Uterine smooth muscle cell (primary cell): Measurements from ENCODE around the gene SERPINA5. TPM values are rescaled to one million over a fixed set of nuclear protein-coding genes. Genes with fewer than 3 reads are reported as not detected.

ENCODE experiments used
- total RNA-seq: library from RNA; depleted of rRNA; stranded (reverse); fragments of >200 nt; gene quantifications from 2 replicates; pipeline ENCODE4 v1.2.3, GENCODE V29; 2014

Gene SERPINA5, protein sequence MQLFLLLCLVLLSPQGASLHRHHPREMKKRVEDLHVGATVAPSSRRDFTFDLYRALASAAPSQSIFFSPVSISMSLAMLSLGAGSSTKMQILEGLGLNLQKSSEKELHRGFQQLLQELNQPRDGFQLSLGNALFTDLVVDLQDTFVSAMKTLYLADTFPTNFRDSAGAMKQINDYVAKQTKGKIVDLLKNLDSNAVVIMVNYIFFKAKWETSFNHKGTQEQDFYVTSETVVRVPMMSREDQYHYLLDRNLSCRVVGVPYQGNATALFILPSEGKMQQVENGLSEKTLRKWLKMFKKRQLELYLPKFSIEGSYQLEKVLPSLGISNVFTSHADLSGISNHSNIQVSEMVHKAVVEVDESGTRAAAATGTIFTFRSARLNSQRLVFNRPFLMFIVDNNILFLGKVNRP
- total RNA-seq: not detected in 2 replicates

DNA sequence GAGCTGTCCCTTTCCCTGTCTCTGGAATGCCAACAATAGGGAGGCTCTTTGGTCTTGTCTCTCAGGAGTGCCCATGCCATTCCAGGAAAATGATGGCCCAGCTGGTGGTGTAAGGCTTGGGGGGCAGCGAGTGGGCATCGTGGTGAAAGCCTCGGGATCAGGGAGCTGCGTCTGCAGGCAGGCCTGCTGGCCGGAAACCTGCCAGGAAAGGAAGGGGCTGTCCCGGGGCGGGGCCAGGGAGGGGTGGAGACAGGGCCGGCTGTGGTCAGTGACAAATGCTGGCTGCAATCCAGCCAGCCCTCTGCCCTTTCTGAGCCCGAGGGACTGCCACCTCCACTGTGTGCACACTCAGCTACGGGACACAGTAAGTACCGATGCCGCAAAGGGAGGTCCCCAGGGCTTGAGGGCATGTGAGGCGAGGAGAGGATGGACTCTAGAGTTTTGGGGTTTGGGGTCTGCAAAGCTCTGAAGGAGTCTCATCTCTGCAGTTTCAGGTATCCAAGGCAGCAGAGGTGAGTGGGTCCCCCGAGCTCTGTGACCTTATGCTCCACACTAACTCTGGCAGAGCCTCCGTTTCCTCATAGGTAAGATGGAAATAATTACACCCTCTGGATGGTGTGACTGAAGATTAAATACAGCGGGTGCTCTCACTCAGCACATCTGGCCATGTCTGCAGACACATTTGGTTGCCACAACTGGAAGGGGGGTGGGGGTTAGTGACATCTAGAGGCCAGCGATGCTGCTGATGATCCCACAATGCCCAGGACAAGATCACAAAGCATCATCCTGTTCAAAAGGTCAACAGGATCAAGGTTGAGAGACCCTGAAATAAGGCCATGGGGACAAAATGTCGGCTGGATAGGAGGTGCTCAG lies at the start of gene SERPINA5:
Gene SERPINA5 (plus strand): TSS at position 300 of the 873 bp plus-strand sequence. CDS start 5,937 bp downstream, outside the sequence.

DNA sequence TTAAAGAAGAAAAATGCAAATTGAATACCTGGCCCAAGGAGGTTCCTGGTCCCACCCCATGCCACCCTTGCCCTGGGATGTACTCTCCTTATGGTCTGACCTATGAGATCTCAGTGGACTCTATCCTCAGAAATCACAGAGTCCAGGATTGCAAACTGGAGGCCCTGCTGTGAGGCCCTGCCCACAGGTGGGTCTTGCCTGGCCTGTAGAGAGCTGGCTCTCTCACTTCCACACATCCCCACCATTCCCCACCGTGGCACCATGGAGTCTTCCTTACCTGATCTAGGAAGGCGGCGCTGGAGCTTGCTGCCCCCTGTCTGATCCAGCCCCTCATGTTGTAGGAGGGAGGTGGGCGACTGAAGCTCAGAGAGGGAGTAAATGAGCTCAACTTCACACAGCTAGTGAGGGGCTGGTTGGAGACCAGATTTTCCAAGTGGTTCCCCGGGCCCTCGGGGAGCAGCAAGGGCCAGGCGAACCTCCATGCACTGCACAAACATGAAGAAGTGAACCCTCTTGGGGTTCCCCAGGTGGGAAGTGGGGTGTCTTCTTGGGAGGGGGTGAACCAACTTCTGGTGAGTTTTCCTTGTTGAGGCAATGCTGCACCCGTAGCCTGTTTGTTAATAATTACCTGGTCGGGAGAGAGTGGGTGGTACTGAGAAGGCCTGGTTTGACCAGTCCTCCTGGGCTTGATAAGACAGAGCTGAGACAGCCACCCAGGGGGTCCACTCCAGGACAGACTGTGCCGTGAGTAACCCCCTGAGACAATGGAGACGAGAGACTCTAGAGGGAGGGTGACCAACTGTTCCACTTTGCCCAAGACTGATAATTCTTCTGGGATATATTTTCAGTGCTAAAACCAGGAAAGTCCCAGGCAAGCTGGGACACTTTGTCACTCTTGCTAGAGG lies 20.2 kb upstream of the SERPINA5 start, which contains the start of gene SERPINA4:
Gene SERPINA4 (plus strand): TSS at position 692 of the 905 bp plus-strand sequence. CDS start 2,041 bp downstream, outside the sequence.

DNA sequence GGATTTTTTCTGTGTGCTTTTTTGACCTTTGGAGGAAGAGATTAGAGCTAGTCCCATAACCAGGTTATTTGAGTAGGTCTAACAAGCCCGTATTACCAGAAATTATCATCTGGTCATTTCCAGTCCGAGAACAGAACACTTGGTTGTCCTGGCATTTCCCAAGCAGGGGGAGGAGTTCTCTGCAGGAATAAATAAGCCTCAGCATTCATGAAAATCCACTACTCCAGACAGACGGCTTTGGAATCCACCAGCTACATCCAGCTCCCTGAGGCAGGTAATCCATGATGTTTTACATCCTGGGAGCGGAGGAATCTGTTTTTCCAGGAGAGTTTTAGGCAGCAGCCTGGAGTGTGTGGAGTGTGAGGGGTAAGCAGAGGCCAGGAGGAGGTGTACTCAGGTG lies 30.9 kb downstream of the SERPINA5 start, which contains the start of gene SERPINA3:
Gene SERPINA3 (plus strand): TSS at position 218 of the 400 bp plus-strand sequence. CDS start 2,051 bp downstream, outside the sequence.

Other genes with a start within 250 kb of the SERPINA5 start
- not detected in 2 replicates for gene SERPINA2, start 214.7 kb upstream of the SERPINA5 start, total RNA-seq
- 0.22 TPM in 1 of 2 replicates, not detected in the other for gene SERPINA1, start 192.8 kb upstream of the SERPINA5 start, total RNA-seq
- gene SERPINA11, start 128.6 kb upstream of the SERPINA5 start, total RNA-seq: not detected in 2 replicates
- gene SERPINA9, start 105.2 kb upstream of the SERPINA5 start, total RNA-seq: not detected in 2 replicates
- gene SERPINA12, start 72.0 kb upstream of the SERPINA5 start, total RNA-seq: not detected in 2 replicates
- gene SERPINA4, start 20.0 kb upstream of the SERPINA5 start, total RNA-seq: not detected in 2 replicates
- gene SERPINA3, start 31.0 kb downstream of the SERPINA5 start, total RNA-seq: 0.22 and 2.1 TPM in 2 replicates
- 0.22 TPM in 1 of 2 replicates, not detected in the other for gene GSC, start 188.7 kb downstream of the SERPINA5 start, total RNA-seq